Smooth muscle cell (in vitro differentiated cells): ENCODE measurements around the gene NRM. TPM values are rescaled to one million over a fixed set of nuclear protein-coding genes. Genes with fewer than 3 reads are reported as not detected.

Experiments used
- DNase-seq: peaks from one replicate; lab custom pipeline; 2025; ENCODE audit not compliant: unreplicated experiment; lab: John Stamatoyannopoulos, UW
- H2AFZ ChIP-seq: fragments of 200-600 bp; sonication (generic); 2 replicates; pipeline ENCODE4 v1.6.0; 2016; ENCODE audit warnings: antibody characterized with exemption, low read depth, mild to moderate bottlenecking
- H3F3A ChIP-seq: fragments of 200-600 bp; sonication (generic); 2 replicates; pipeline ENCODE4 v1.6.0; 2017; ENCODE audit warnings: antibody characterized with exemption, low read depth
- H3K27ac ChIP-seq: fragments of 200-600 bp; sonication (generic); 2 replicates; pipeline ENCODE4 v1.5.1; 2016; ENCODE audit warnings: low read depth, mild to moderate bottlenecking
- H3K27me3 ChIP-seq: fragments of 200-600 bp; sonication (generic); 2 replicates; pipeline ENCODE4 v1.6.1; 2016; ENCODE audit warnings: low read depth, mild to moderate bottlenecking
- H3K36me3 ChIP-seq: fragments of 200-600 bp; sonication (generic); 2 replicates; pipeline ENCODE4 v1.5.1; 2016; ENCODE audit warnings: low read depth
- H3K4me1 ChIP-seq: fragments of 200-600 bp; sonication (generic); 2 replicates; pipeline ENCODE4 v1.5.1; 2016; ENCODE audit warnings: low read depth
- H3K4me2 ChIP-seq: fragments of 200-600 bp; sonication (generic); 2 replicates; pipeline ENCODE4 v1.6.0; 2016; ENCODE audit warnings: mild to moderate bottlenecking
- H3K4me3 ChIP-seq: fragments of 200-600 bp; sonication (generic); 2 replicates; pipeline ENCODE4 v1.5.1; 2016; ENCODE audit warnings: mild to moderate bottlenecking
- H3K79me2 ChIP-seq: fragments of 200-600 bp; sonication (generic); 2 replicates; pipeline ENCODE4 v1.6.0; 2016; ENCODE audit warnings: low read depth, mild to moderate bottlenecking
- H3K9ac ChIP-seq: fragments of 200-600 bp; sonication (generic); 2 replicates; pipeline ENCODE4 v1.6.0; 2016; ENCODE audit warnings: low read depth
- H3K9me3 ChIP-seq: fragments of 200-600 bp; sonication (generic); replicated peaks from 2 replicates; pipeline ENCODE4 v1.5.1; 2016; ENCODE audit warnings: low read depth
- H4K20me1 ChIP-seq: fragments of 200-600 bp; sonication (generic); 2 replicates; pipeline ENCODE4 v1.6.0; 2016; ENCODE audit warnings: low read depth
- CTCF ChIP-seq: fragments of 200-600 bp; sonication (generic); IDR thresholded peaks from 2 replicates; pipeline ENCODE4 v1.5.1; 2017; ENCODE audit warnings: borderline replicate concordance, mild to moderate bottlenecking, antibody characterized with exemption; ENCODE audit not compliant: insufficient read depth, poor library complexity, severe bottlenecking
- WGBS: methylation state at CpG from one replicate; pipeline ENCODE4 v1.1.7; 2016; ENCODE audit warnings: low lambda C conversion rate; 5-methylcytosine and 5-hydroxymethylcytosine counted together
- polyA plus RNA-seq: library from polyadenylated mRNA; unstranded; fragments of >200 nt; fragmentation: Nextera tagmentation; extraction: Ambion mirVana; gene quantifications from 2 replicates; pipeline ENCODE4 v1.2.1, GENCODE V29; 2016
- total RNA-seq: library from RNA; depleted of rRNA; stranded (reverse); fragments of >200 nt; gene quantifications from 2 replicates; pipeline ENCODE4 v1.2.3, GENCODE V29; 2014

NRM gene
- total and polyA plus RNA-seq, 2 experiments from 2014 or later = 25.8 to 28.5 TPM

- H3K27ac ChIP-seq = peak overlapping the region; percentile 92
- H3K4me2 ChIP-seq = peak overlapping the region; percentile 93
- no peak for DNase-seq
- no peaks in the 10 kb centered on the region for H3K9me3 ChIP-seq
- peaks cover 41% of the 10 kb centered on the region for H3F3A ChIP-seq
- H3K36me3 ChIP-seq = no peaks in the 10 kb centered on the region
- H3K4me3 ChIP-seq = peak overlapping the region; percentile 78
- WGBS = 21% methylated on average over 2 of the region's 2 CpGs
- H3K79me2 ChIP-seq = peaks cover 94% of the 10 kb centered on the region
- H4K20me1 ChIP-seq = peaks cover 69% of the 10 kb centered on the region
- H2AFZ ChIP-seq = no peak overlapping the region
- H3K27me3 ChIP-seq = no peaks in the 10 kb centered on the region
- no peak for TF ChIP-seq CTCF
- peaks cover 58% of the 10 kb centered on the region for H3K4me1 ChIP-seq
- H3K9ac ChIP-seq = peak overlapping the region; percentile 91
Observed at GRCh38 chr6:30683980-30684338, 6.8 kb downstream of the NRM start.

- peaks cover 58% of the 10 kb centered on the region for H3K4me1 ChIP-seq
- peak overlapping the region; percentile 91 for H3K9ac ChIP-seq
- no peak for DNase-seq
- H3K36me3 ChIP-seq = no peaks in the 10 kb centered on the region
- H2AFZ ChIP-seq = no peak overlapping the region
- TF ChIP-seq CTCF = no peak
- peaks cover 97% of the 10 kb centered on the region for H3K79me2 ChIP-seq
- peaks cover 41% of the 10 kb centered on the region for H3F3A ChIP-seq
- H3K9me3 ChIP-seq = no peaks in the 10 kb centered on the region
- peaks cover 75% of the 10 kb centered on the region for H4K20me1 ChIP-seq
- H3K4me2 ChIP-seq = peak overlapping the region; percentile 93
- H3K27me3 ChIP-seq = no peaks in the 10 kb centered on the region
- WGBS = 32% methylated on average over 6 of the region's 7 CpGs
- peak overlapping the region; percentile 78 for H3K4me3 ChIP-seq
- H3K27ac ChIP-seq = peak overlapping the region; percentile 92
Observed at GRCh38 chr6:30683183-30683979, 7.4 kb downstream of the NRM start.

- peak overlapping the region; percentile 91 for H3K9ac ChIP-seq
- no peaks in the 10 kb centered on the region for H3K9me3 ChIP-seq
- no peak for TF ChIP-seq CTCF
- peak; percentile 58 for DNase-seq
- H3K79me2 ChIP-seq = peaks cover 93% of the 10 kb centered on the region
- peak overlapping the region; percentile 78 for H3K4me3 ChIP-seq
- peaks cover 41% of the 10 kb centered on the region for H3F3A ChIP-seq
- H2AFZ ChIP-seq = no peak overlapping the region
- peaks cover 84% of the 10 kb centered on the region for H4K20me1 ChIP-seq
- H3K27ac ChIP-seq = peak overlapping the region; percentile 92
- H3K27me3 ChIP-seq = no peaks in the 10 kb centered on the region
- WGBS = 9% methylated on average over 11 of the region's 11 CpGs
- H3K4me1 ChIP-seq = peaks cover 51% of the 10 kb centered on the region
- H3K4me2 ChIP-seq = peak overlapping the region; percentile 93
- H3K36me3 ChIP-seq = no peaks in the 10 kb centered on the region
Observed at GRCh38 chr6:30682143-30683117, 8.4 kb downstream of the NRM start.
